ENCODE results near the gene ASB15. TPM values are rescaled to one million over a fixed set of nuclear protein-coding genes. Genes with fewer than 3 reads are reported as not detected.

ASB15 gene
- total and polyA plus RNA-seq, 2 of the 13 experiments (the other 11 are each of a cell fraction or from before 2014, with no cell fraction given): not detected

DNA sequence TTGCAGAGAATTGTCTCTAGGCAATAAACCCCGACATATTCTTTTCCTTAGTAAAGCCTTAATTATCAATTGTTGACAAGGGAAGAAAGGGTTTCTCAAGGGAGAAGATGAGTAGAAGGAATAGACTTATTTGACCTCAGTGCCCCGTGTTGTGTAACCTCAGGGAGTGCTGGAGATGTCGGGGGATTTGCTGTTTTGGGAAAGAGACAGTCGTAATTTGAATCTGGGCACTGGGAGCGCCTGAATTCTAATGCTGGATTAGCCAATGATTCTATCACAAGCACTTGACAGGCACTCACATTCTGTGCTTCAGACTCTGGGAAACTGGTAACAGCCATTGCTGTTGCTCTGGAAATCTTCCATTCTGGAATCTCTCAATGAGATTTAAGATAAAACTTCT, 40.3 kb downstream of the ASB15 start:
- ChIA-PET POLR2A (no interaction called here), CTCF (ENCODE audit: low intra/inter-chr PET ratio, low total read pairs) (no interaction called here)
- Histone ChIP-seq H3K4me3 (replicated peaks in 1 of 3; ENCODE audit: insufficient read depth in 1 of 3, low read depth in 2 of 3, low read length in 3 of 3) (no peak overlapping the region), H3K27me3 (ENCODE audit: control insufficient read depth in 1 of 2, insufficient read depth in 2 of 2, low read length in 2 of 2) (no peaks in the 10 kb centered on the region), H3K9ac (ENCODE audit: insufficient read depth, low read depth, low read length) (no peak overlapping the region), H3K9me3 (ENCODE audit: low read length) (no peaks in the 10 kb centered on the region), H4K20me1 (ENCODE audit: insufficient read depth, low read length) (no peaks in the 10 kb centered on the region), H3K4me2 (ENCODE audit: low read depth, low read length) (no peak overlapping the region), H2AFZ (ENCODE audit: low read length) (no peak overlapping the region), H3K36me3 (replicated peaks in 1 of 2; ENCODE audit: control insufficient read depth in 1 of 2, insufficient read depth in 2 of 2, low read length in 2 of 2) (no peaks in the 10 kb centered on the region), H3K4me1 (ENCODE audit: insufficient read depth, low read length) (peaks cover 15% of the 10 kb centered on the region), H3K79me2 (ENCODE audit: insufficient read depth, low read length) (no peaks in the 10 kb centered on the region), H3K27ac (ENCODE audit: extremely low read length, insufficient read depth, low read length) (no peak overlapping the region)
- no TSS peak for BruUV-seq (replicated peaks)
- DNase-seq (ENCODE audit: low spot score) (no peak), FAIRE-seq (no peak), ATAC-seq (no peak)
- WGBS (ENCODE audit: low lambda C conversion rate): 29% methylated on average over 5 of the region's 5 CpGs
- intact Hi-C loops (cut with micrococcal nuclease; ENCODE audit: unreplicated experiment): no loop called here
- in situ Hi-C loops (cut with HindIII; ENCODE audit: extremely low pct_ligation_motif_present, low pct_unique_long_range_greater_than_20kb): no loop called here
- TF ChIP-seq TEAD3 (CRISPR knock-in tag; optimal IDR thresholded peaks at IDR 0.05; ENCODE audit: borderline replicate concordance) (no peak), ZNF44 (CRISPR knock-in tag; IDR thresholded peaks at IDR 0.05) (no peak), NFKBIZ (CRISPR knock-in tag; IDR thresholded peaks at IDR 0.05) (no peak), ZNF563 (CRISPR knock-in tag; IDR thresholded peaks at IDR 0.05) (no peak), ETV6 (CRISPR knock-in tag; conservative IDR thresholded peaks at IDR 0.05) (no peak), IRX3 (CRISPR knock-in tag; IDR thresholded peaks at IDR 0.05; ENCODE audit: borderline replicate concordance, low read depth) (no peak), SMARCE1 (IDR thresholded peaks at IDR 0.05; ENCODE audit: borderline replicate concordance) (no peak), ZNF614 (CRISPR knock-in tag; IDR thresholded peaks at IDR 0.05; ENCODE audit: borderline replicate concordance) (no peak), GLI4 (CRISPR knock-in tag; IDR thresholded peaks at IDR 0.05; ENCODE audit: borderline replicate concordance) (no peak)
- TF ChIP-seq, protein P1, sequence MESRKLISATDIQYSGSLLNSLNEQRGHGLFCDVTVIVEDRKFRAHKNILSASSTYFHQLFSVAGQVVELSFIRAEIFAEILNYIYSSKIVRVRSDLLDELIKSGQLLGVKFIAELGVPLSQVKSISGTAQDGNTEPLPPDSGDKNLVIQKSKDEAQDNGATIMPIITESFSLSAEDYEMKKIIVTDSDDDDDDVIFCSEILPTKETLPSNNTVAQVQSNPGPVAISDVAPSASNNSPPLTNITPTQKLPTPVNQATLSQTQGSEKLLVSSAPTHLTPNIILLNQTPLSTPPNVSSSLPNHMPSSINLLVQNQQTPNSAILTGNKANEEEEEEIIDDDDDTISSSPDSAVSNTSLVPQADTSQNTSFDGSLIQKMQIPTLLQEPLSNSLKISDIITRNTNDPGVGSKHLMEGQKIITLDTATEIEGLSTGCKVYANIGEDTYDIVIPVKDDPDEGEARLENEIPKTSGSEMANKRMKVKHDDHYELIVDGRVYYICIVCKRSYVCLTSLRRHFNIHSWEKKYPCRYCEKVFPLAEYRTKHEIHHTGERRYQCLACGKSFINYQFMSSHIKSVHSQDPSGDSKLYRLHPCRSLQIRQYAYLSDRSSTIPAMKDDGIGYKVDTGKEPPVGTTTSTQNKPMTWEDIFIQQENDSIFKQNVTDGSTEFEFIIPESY (CRISPR knock-in tag; IDR thresholded peaks at IDR 0.05): no peak
- TF ChIP-seq, protein P2, sequence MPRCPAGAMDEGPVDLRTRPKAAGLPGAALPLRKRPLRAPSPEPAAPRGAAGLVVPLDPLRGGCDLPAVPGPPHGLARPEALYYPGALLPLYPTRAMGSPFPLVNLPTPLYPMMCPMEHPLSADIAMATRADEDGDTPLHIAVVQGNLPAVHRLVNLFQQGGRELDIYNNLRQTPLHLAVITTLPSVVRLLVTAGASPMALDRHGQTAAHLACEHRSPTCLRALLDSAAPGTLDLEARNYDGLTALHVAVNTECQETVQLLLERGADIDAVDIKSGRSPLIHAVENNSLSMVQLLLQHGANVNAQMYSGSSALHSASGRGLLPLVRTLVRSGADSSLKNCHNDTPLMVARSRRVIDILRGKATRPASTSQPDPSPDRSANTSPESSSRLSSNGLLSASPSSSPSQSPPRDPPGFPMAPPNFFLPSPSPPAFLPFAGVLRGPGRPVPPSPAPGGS (CRISPR knock-in tag; IDR thresholded peaks at IDR 0.05): no peak
- TF ChIP-seq, protein P3, sequence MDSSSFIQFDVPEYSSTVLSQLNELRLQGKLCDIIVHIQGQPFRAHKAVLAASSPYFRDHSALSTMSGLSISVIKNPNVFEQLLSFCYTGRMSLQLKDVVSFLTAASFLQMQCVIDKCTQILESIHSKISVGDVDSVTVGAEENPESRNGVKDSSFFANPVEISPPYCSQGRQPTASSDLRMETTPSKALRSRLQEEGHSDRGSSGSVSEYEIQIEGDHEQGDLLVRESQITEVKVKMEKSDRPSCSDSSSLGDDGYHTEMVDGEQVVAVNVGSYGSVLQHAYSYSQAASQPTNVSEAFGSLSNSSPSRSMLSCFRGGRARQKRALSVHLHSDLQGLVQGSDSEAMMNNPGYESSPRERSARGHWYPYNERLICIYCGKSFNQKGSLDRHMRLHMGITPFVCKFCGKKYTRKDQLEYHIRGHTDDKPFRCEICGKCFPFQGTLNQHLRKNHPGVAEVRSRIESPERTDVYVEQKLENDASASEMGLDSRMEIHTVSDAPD (CRISPR knock-in tag; IDR thresholded peaks at IDR 0.05): no peak
